ENCODE data around the gene FHAD1. TPM values are rescaled to one million over a fixed set of nuclear protein-coding genes. Genes with fewer than 3 reads are reported as not detected.

FHAD1 gene
- total RNA-seq (2014; rRNA removed; shearing (Covaris generic); ENCODE audit: low replicate concordance), result 0.45 and 1.2 TPM in 2 replicates

DNA sequence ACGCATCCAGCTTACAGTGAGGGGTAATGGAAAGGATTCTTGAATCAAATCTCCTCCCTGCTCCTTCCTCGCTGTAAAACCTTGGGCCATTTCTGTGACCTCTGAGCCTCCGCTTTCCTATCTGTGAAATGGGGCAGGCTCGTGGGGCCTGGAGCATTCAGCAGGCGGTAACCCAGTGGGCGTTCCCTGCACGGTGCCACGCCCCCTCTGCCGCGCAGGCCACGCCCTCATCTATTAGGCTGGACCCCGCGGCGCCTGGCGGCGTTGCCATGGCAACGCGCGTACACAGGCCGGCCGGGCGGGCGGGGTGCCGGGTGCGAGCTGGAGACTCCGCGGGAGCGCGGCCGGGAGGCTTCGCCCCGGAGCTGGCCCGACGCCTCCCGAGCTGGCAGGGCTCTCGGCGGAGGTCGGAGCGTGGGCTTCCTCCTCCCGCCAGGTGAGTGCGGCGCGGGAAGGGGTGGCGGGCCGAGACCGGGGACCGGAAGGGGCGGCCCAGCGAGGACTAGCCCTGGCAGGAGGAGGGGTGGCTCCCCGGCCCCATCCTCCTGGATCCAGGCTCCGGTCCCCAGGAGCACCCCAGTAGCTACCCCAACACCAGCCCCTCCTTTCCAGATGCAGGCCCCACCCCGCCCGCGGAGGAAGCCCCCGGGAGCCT is at the start of gene FHAD1:
Gene FHAD1 (plus strand): TSS at position 264 of the 655 bp plus-strand sequence. CDS start 4,562 bp downstream, outside the sequence.
- no peaks in the 10 kb centered on the region for H4K20me1 ChIP-seq (ENCODE audit: insufficient read depth, low read depth, low read length)
- H3K4me2 ChIP-seq (ENCODE audit: low read depth, low read length, poor library complexity, severe bottlenecking), result no peak within 1 kb of the TSS
- H3K27me3 ChIP-seq (ENCODE audit: low read length), result no peaks in the 10 kb centered on the region
- DNase-seq, result no peak
- H3K79me2 ChIP-seq (ENCODE audit: low read length), result no peaks in the 10 kb centered on the region
- H3K4me3 ChIP-seq (ENCODE audit: low read length), result no peak within 1 kb of the TSS
- no peak within 1 kb of the TSS for H2AFZ ChIP-seq (ENCODE audit: low read length)
- H3K9ac ChIP-seq (ENCODE audit: low read length), result no peak within 1 kb of the TSS
- H3K27ac ChIP-seq (ENCODE audit: low read length), result no peak within 1 kb of the TSS
- H3K9me2 ChIP-seq (replicated peaks; ENCODE audit: insufficient read depth, low read length), result no peaks in the 10 kb centered on the region
- H3K9me3 ChIP-seq (ENCODE audit: low read length), result no peaks in the 10 kb centered on the region
- no peaks in the 10 kb centered on the region for H3K4me1 ChIP-seq (ENCODE audit: low read length)
- no peaks in the 10 kb centered on the region for H3K36me3 ChIP-seq (ENCODE audit: insufficient read depth, low read length)

DNA sequence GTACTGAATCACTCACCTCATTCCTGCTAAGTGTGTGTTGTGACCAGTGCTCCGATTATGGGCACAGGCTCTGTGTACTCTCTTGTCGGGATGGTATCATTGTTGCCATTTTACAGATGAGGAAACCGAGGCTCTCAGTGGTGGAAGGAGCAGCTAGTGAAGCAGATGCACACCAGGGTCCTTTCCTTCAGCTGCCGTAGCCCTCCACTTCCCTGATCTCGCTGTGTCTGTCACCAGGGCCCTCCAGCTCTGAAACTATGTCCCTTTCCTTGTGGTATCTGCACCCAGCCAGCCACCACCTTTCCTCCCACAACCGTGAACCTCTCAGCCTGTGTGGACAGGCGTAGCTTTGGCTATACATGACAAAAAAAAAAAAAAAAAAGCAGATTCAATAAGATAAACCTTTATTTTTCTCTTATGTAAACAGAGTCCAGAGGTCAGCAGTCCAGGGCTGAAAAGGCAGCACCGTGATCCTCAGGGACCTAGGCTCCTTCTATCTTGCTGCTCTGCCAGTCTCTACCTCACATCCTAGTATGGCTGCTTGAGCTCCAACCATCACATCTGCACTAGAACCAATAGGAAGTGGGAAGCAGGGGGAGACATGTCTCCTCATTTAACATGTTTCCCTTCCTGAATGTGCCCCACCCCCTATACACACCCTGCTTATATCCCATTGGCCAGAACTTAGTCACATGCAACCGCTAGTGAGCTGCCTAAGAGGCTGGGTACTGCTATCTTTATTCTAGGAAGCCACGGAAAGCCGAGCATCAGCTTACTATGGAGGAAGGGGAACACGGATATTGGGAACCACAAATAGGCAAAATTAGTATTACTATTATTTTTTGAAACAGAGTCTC is 49.2 kb upstream of the FHAD1 start:
- Histone ChIP-seq H3K9ac (ENCODE audit: low read length) (no peak overlapping the region), H3K36me3 (ENCODE audit: insufficient read depth, low read length) (no peaks in the 10 kb centered on the region), H3K79me2 (ENCODE audit: low read length) (no peaks in the 10 kb centered on the region), H3K9me3 (ENCODE audit: low read length) (no peaks in the 10 kb centered on the region), H2AFZ (ENCODE audit: low read length) (no peak overlapping the region), H3K4me1 (ENCODE audit: low read length) (peaks cover 7% of the 10 kb centered on the region), H3K4me2 (ENCODE audit: low read depth, low read length, poor library complexity, severe bottlenecking) (no peak overlapping the region), H3K27ac (ENCODE audit: low read length) (no peak overlapping the region), H3K9me2 (replicated peaks; ENCODE audit: insufficient read depth, low read length) (no peaks in the 10 kb centered on the region), H4K20me1 (ENCODE audit: insufficient read depth, low read depth, low read length) (no peaks in the 10 kb centered on the region; the same call in 1 of the 2 replicates), H3K4me3 (ENCODE audit: low read length) (no peak overlapping the region), H3K27me3 (ENCODE audit: low read length) (no peaks in the 10 kb centered on the region)
- DNase-seq, result no peak

DNA sequence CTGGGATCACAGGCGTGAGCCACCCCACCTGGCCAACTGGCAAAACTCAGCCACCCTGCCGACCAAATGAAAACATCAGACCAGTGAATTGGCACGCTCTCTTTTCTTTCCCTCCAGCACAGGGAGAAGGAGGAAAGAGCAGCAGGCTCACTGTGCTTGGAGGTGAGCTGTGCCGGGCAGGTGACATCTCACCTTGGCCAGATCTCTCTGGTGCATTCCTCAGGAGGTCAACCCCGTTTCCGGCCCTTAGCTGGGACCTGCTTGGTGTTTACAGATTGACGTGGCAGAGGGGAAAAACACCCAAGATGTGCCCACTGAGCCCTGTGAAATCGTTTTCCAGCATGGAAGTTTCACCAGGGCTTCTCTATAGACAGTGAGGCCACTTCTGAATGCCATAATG is 48.3 kb upstream of the FHAD1 start:
- no peak overlapping the region for H3K4me3 ChIP-seq (ENCODE audit: low read length)
- H3K9me3 ChIP-seq (ENCODE audit: low read length), result no peaks in the 10 kb centered on the region
- no peak for DNase-seq
- no peaks in the 10 kb centered on the region for H3K27me3 ChIP-seq (ENCODE audit: low read length)
- no peaks in the 10 kb centered on the region for H3K79me2 ChIP-seq (ENCODE audit: low read length)
- no peaks in the 10 kb centered on the region; the same call in 1 of the 2 replicates for H4K20me1 ChIP-seq (ENCODE audit: insufficient read depth, low read depth, low read length)
- no peaks in the 10 kb centered on the region for H3K9me2 ChIP-seq (replicated peaks; ENCODE audit: insufficient read depth, low read length)
- H2AFZ ChIP-seq (ENCODE audit: low read length), result no peak overlapping the region
- H3K4me2 ChIP-seq (ENCODE audit: low read depth, low read length, poor library complexity, severe bottlenecking), result no peak overlapping the region
- H3K36me3 ChIP-seq (ENCODE audit: insufficient read depth, low read length), result no peaks in the 10 kb centered on the region
- no peak overlapping the region for H3K9ac ChIP-seq (ENCODE audit: low read length)
- H3K4me1 ChIP-seq (ENCODE audit: low read length), result no peaks in the 10 kb centered on the region; the same call in 1 of the 2 replicates
- H3K27ac ChIP-seq (ENCODE audit: low read length), result no peak overlapping the region

DNA sequence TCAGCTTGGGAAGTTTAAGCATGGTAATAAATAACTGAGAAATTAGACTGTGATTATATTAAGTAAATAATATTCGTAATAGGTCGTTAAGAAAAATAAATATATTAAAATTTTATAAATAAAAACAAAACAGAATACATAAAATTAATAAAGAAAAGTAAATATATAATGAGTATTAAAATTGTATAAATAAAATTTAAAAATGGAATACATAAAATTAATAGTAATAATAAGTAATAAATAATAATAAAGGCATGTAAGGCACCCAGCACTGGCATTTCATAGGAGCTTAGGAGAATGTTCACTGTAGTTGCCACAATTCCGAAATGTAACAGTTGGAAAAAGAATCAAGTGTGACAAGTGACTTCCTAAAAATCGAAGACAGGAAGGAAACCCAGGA is 45.8 kb upstream of the FHAD1 start:
- Histone ChIP-seq H3K79me2 (ENCODE audit: low read length) (no peaks in the 10 kb centered on the region), H3K4me2 (ENCODE audit: low read depth, low read length, poor library complexity, severe bottlenecking) (no peak overlapping the region), H3K9me2 (replicated peaks; ENCODE audit: insufficient read depth, low read length) (no peaks in the 10 kb centered on the region), H2AFZ (ENCODE audit: low read length) (no peak overlapping the region), H4K20me1 (ENCODE audit: insufficient read depth, low read depth, low read length) (no peaks in the 10 kb centered on the region; the same call in 1 of the 2 replicates), H3K4me1 (ENCODE audit: low read length) (no peaks in the 10 kb centered on the region), H3K27ac (ENCODE audit: low read length) (no peak overlapping the region), H3K9me3 (ENCODE audit: low read length) (no peaks in the 10 kb centered on the region), H3K27me3 (ENCODE audit: low read length) (no peaks in the 10 kb centered on the region), H3K9ac (ENCODE audit: low read length) (no peak overlapping the region), H3K4me3 (ENCODE audit: low read length) (no peak overlapping the region), H3K36me3 (ENCODE audit: insufficient read depth, low read length) (no peaks in the 10 kb centered on the region)
- no peak for DNase-seq

DNA sequence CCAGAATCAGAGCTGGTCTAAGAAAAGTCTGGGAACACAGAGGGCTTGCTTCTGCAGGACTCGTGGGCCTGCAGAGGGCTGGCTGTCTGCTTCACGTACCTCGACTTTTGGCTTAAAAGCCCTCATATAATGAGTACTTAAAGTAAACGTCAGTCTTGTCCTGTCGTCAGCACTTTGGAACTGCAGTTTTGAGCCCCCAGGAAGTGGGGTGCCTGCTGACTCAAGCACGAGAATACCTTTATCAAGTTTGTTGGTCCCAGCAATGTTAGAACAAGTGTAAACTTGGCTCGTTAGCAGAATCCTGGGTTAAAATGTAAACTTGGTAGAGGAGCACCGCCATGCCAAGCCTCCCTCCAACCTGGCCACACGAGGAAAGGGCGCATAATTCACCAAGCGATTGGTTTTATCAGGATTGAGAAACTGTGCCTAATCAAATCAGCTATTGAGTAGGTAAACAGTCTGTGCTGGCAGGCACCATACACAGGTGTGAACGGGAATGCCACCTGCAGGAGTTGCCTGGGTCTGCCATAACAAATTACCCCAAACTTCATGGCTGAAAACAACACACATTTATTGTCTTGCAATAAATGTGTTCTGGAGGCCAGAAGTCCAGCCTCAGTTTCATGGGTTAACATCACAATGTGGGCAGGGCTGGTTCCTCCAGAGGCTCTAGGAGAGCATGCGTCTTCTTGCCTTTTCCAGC is 45.0 kb upstream of the FHAD1 start:
- H3K9me3 ChIP-seq (ENCODE audit: low read length), result no peaks in the 10 kb centered on the region

DNA sequence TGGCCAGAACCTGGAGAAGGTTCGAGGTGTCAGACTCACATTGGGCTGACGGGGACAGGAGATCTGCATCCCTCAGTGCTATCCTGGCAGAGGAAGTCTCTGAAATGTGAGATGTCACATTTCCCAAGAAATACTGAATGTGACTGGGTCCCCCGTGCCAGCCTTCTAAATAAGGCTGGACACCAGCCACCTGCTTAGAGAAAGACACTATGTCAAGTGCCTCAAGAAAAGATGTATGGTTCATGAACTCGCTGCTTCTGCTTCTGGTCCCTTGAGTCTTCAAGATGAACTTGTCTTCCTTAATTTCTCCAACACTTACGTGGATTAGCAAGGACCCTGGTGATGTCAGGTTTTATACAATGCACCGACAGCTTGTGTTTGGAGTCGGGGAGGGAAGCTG is 42.1 kb upstream of the FHAD1 start:
- Histone ChIP-seq H3K27me3 (ENCODE audit: low read length) (no peaks in the 10 kb centered on the region), H3K4me1 (ENCODE audit: low read length) (no peaks in the 10 kb centered on the region), H3K27ac (ENCODE audit: low read length) (no peak overlapping the region), H3K36me3 (ENCODE audit: insufficient read depth, low read length) (no peaks in the 10 kb centered on the region), H4K20me1 (ENCODE audit: insufficient read depth, low read depth, low read length) (no peaks in the 10 kb centered on the region; the same call in 1 of the 2 replicates), H2AFZ (ENCODE audit: low read length) (no peak overlapping the region), H3K79me2 (ENCODE audit: low read length) (no peaks in the 10 kb centered on the region), H3K9me2 (replicated peaks; ENCODE audit: insufficient read depth, low read length) (no peaks in the 10 kb centered on the region), H3K4me2 (ENCODE audit: low read depth, low read length, poor library complexity, severe bottlenecking) (no peak overlapping the region), H3K9ac (ENCODE audit: low read length) (no peak overlapping the region), H3K4me3 (ENCODE audit: low read length) (no peak overlapping the region), H3K9me3 (ENCODE audit: low read length) (no peaks in the 10 kb centered on the region)
- no peak for DNase-seq

More for the DNA sequence above, 45.0 kb upstream of the FHAD1 start:
- no peak overlapping the region for H2AFZ ChIP-seq (ENCODE audit: low read length)
- no peaks in the 10 kb centered on the region for H3K4me1 ChIP-seq (ENCODE audit: low read length)
- no peaks in the 10 kb centered on the region; the same call in 1 of the 2 replicates for H4K20me1 ChIP-seq (ENCODE audit: insufficient read depth, low read depth, low read length)
- H3K79me2 ChIP-seq (ENCODE audit: low read length), result no peaks in the 10 kb centered on the region
- H3K36me3 ChIP-seq (ENCODE audit: insufficient read depth, low read length), result no peaks in the 10 kb centered on the region
- no peak overlapping the region for H3K27ac ChIP-seq (ENCODE audit: low read length)
- no peak overlapping the region for H3K4me3 ChIP-seq (ENCODE audit: low read length)
- DNase-seq, result no peak
- H3K9me2 ChIP-seq (replicated peaks; ENCODE audit: insufficient read depth, low read length), result no peaks in the 10 kb centered on the region
- H3K27me3 ChIP-seq (ENCODE audit: low read length), result no peaks in the 10 kb centered on the region
- H3K9ac ChIP-seq (ENCODE audit: low read length), result no peak overlapping the region
- no peak overlapping the region for H3K4me2 ChIP-seq (ENCODE audit: low read depth, low read length, poor library complexity, severe bottlenecking)

DNA sequence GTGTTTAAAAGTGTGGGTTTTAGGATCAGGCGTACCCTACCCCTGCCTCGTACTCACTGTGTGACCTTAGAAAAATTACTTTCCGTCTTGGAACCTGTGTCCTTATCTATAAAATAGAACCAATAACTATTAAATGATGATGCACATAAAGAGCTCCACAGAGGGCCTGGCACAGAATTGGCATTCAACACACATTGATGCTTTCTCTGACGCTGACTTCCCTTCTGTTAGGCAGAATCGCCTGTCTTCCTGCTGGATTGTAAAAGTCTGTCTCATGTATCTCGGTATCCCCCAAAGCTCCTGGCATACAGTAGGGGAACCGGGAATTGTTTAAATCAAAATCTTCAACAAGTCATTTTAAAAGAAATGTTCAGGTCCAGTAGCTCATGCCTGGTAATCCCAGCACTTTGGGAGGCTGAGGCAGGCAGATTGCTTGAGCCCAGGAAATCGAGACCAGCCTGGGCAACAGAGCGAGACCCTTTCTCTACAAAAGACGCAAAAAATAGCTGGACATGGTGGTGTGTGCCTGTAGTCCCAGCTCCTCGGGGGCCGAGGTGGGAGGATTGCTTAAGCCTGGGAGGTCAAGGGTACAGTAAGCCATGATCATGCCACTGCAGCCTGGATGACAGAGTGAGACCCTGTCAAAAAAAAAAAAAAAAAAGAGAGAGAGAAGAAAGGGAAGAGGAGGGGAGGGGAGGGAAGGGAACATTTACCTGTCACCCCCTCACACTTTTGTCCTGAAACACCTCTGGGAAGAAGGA is 41.3 kb upstream of the FHAD1 start:
- H2AFZ ChIP-seq (ENCODE audit: low read length), result no peak overlapping the region
- H4K20me1 ChIP-seq (ENCODE audit: insufficient read depth, low read depth, low read length), result no peaks in the 10 kb centered on the region; the same call in 1 of the 2 replicates
- H3K36me3 ChIP-seq (ENCODE audit: insufficient read depth, low read length), result no peaks in the 10 kb centered on the region
- H3K27ac ChIP-seq (ENCODE audit: low read length), result no peak overlapping the region
- H3K9ac ChIP-seq (ENCODE audit: low read length), result no peak overlapping the region
- H3K4me3 ChIP-seq (ENCODE audit: low read length), result no peak overlapping the region
- H3K9me3 ChIP-seq (ENCODE audit: low read length), result no peaks in the 10 kb centered on the region
- no peak for DNase-seq
- H3K9me2 ChIP-seq (replicated peaks; ENCODE audit: insufficient read depth, low read length), result no peaks in the 10 kb centered on the region
- no peak overlapping the region for H3K4me2 ChIP-seq (ENCODE audit: low read depth, low read length, poor library complexity, severe bottlenecking)
- H3K27me3 ChIP-seq (ENCODE audit: low read length), result no peaks in the 10 kb centered on the region
- no peaks in the 10 kb centered on the region for H3K4me1 ChIP-seq (ENCODE audit: low read length)
- H3K79me2 ChIP-seq (ENCODE audit: low read length), result no peaks in the 10 kb centered on the region
